ENCODE data around the gene TIMP4.

TIMP4 gene

GRCh38 chr3:12127391-12127790 lies 31.3 kb downstream of the TIMP4 start:
- no peak overlapping the region for H3K4me2 ChIP-seq (ENCODE audit: low read depth, low read length, poor library complexity, severe bottlenecking)
- H2AFZ ChIP-seq (ENCODE audit: low read length): no peak overlapping the region
- no peaks in the 10 kb centered on the region for H3K27me3 ChIP-seq (ENCODE audit: insufficient read depth, low read length, poor library complexity, severe bottlenecking)
- H3F3A ChIP-seq (ENCODE audit: low read depth): no peaks in the 10 kb centered on the region
- H4K20me1 ChIP-seq (ENCODE audit: insufficient read depth, low read length, poor library complexity, severe bottlenecking): no peaks in the 10 kb centered on the region
- no peak overlapping the region for H3K9ac ChIP-seq (ENCODE audit: low read depth, low read length, poor library complexity, severe bottlenecking)
- no peaks in the 10 kb centered on the region for H3K36me3 ChIP-seq (ENCODE audit: insufficient read depth, low read length)
- no peaks in the 10 kb centered on the region for H3K9me3 ChIP-seq (ENCODE audit: insufficient read depth, low read depth, low read length)
- TF ChIP-seq CTCF (conservative IDR thresholded peaks at IDR 0.05; ENCODE audit: low read length): no peak
- no peak for TF ChIP-seq EZH2phosphoT487 (IDR thresholded peaks at IDR 0.05; ENCODE audit: borderline replicate concordance)
- no peaks in the 10 kb centered on the region for H3K79me2 ChIP-seq (ENCODE audit: insufficient read depth, low read length)
- H3K4me3 ChIP-seq (ENCODE audit: low read length, poor library complexity, severe bottlenecking): no peak overlapping the region
- H3K4me1 ChIP-seq (ENCODE audit: insufficient read depth, low read length, poor library complexity, severe bottlenecking): no peaks in the 10 kb centered on the region
- no peaks in the 10 kb centered on the region for H3K9me2 ChIP-seq (replicated peaks; ENCODE audit: low read depth, low read length)

GRCh38 chr3:12125772-12126171 lies 32.9 kb downstream of the TIMP4 start:
- TF ChIP-seq CTCF (conservative IDR thresholded peaks at IDR 0.05; ENCODE audit: low read length) (no peak), EZH2phosphoT487 (IDR thresholded peaks at IDR 0.05; ENCODE audit: borderline replicate concordance) (no peak)
- no peaks in the 10 kb centered on the region for H3K9me2 ChIP-seq (replicated peaks; ENCODE audit: low read depth, low read length)
- H3K27me3 ChIP-seq (ENCODE audit: insufficient read depth, low read length, poor library complexity, severe bottlenecking): no peaks in the 10 kb centered on the region

GRCh38 chr3:12121466-12121865 lies 37.2 kb downstream of the TIMP4 start:
- Histone ChIP-seq H4K20me1 (ENCODE audit: insufficient read depth, low read length, poor library complexity, severe bottlenecking) (no peaks in the 10 kb centered on the region), H3K4me3 (ENCODE audit: low read length, poor library complexity, severe bottlenecking) (no peak overlapping the region), H3K9me2 (replicated peaks; ENCODE audit: low read depth, low read length) (no peaks in the 10 kb centered on the region), H3K36me3 (ENCODE audit: insufficient read depth, low read length) (no peaks in the 10 kb centered on the region), H3K27me3 (ENCODE audit: insufficient read depth, low read length, poor library complexity, severe bottlenecking) (no peaks in the 10 kb centered on the region), H3K79me2 (ENCODE audit: insufficient read depth, low read length) (no peaks in the 10 kb centered on the region), H3K9me3 (ENCODE audit: insufficient read depth, low read depth, low read length) (no peaks in the 10 kb centered on the region), H3F3A (ENCODE audit: low read depth) (no peaks in the 10 kb centered on the region), H3K4me2 (ENCODE audit: low read depth, low read length, poor library complexity, severe bottlenecking) (no peak overlapping the region), H3K4me1 (ENCODE audit: insufficient read depth, low read length, poor library complexity, severe bottlenecking) (peaks cover 28% of the 10 kb centered on the region), H3K9ac (ENCODE audit: low read depth, low read length, poor library complexity, severe bottlenecking) (no peak overlapping the region), H2AFZ (ENCODE audit: low read length) (no peak overlapping the region)
- TF ChIP-seq EZH2phosphoT487 (IDR thresholded peaks at IDR 0.05; ENCODE audit: borderline replicate concordance): no peak
- TF ChIP-seq CTCF (conservative IDR thresholded peaks at IDR 0.05; ENCODE audit: low read length): no peak

More at GRCh38 chr3:12125772-12126171, 32.9 kb downstream of the TIMP4 start:
- Histone ChIP-seq H2AFZ (ENCODE audit: low read length) (no peak overlapping the region), H3K4me3 (ENCODE audit: low read length, poor library complexity, severe bottlenecking) (no peak overlapping the region), H3K9me3 (ENCODE audit: insufficient read depth, low read depth, low read length) (no peaks in the 10 kb centered on the region), H3K79me2 (ENCODE audit: insufficient read depth, low read length) (no peaks in the 10 kb centered on the region), H3K36me3 (ENCODE audit: insufficient read depth, low read length) (no peaks in the 10 kb centered on the region), H3F3A (ENCODE audit: low read depth) (no peaks in the 10 kb centered on the region), H3K4me1 (ENCODE audit: insufficient read depth, low read length, poor library complexity, severe bottlenecking) (peaks cover 8% of the 10 kb centered on the region), H3K9ac (ENCODE audit: low read depth, low read length, poor library complexity, severe bottlenecking) (no peak overlapping the region), H3K4me2 (ENCODE audit: low read depth, low read length, poor library complexity, severe bottlenecking) (no peak overlapping the region), H4K20me1 (ENCODE audit: insufficient read depth, low read length, poor library complexity, severe bottlenecking) (no peaks in the 10 kb centered on the region)

Measured in Loucy (cell line).